T47D (cell line): ENCODE results near the gene IL23A.
A peak's percentile ranks its signal among the peaks of the same experiment; 100 is the strongest.

Experiments
- DNase-seq, 2 experiments: peaks; one replicate each; pipeline versions ENCODE4 v3.0.0 to v3.0.0-alpha.2; 2011 to 2012; ENCODE audit warnings: low read depth in 1 of 2, low spot score in 1 of 2
- JUND ChIP-seq: IDR thresholded peaks from 2 replicates; pipeline ENCODE4 v1.6.1; 2012; ENCODE audit warnings: low read depth
- in situ Hi-C: cut with HindIII; loops from 2 replicates; pipeline ENCODE4 v1.10.0; 2016; ENCODE audit warnings: low sequenced_read_pairs, low pct_unique_long_range_greater_than_20kb

Gene IL23A

GRCh38 chr12:56338308-56339157 lies at the start of gene IL23A:
IL23A (plus strand) TSS chr12:56338884; CDS start chr12:56339045, 161 bp downstream.
- in situ Hi-C loops = no loop called here
- TF ChIP-seq JUND = no peak
- no peak for DNase-seq

GRCh38 chr12:56293795-56294194 lies 44.9 kb upstream of the IL23A start:
- in situ Hi-C loops = no loop called here
- peak in 1 of 2 experiments; percentile 25 for DNase-seq
- TF ChIP-seq JUND = no peak

- DNase-seq = no peak
- in situ Hi-C loops = no loop called here
- TF ChIP-seq JUND = no peak
Observed at GRCh38 chr12:56296295-56296694, 42.4 kb upstream of the IL23A start.

- no peak for DNase-seq
- no peak for TF ChIP-seq JUND
- in situ Hi-C loops = no loop called here
Observed at GRCh38 chr12:56297400-56297799, 41.3 kb upstream of the IL23A start.

GRCh38 chr12:56298828-56299227 lies 39.9 kb upstream of the IL23A start:
- in situ Hi-C loops = no loop called here
- no peak for TF ChIP-seq JUND
- DNase-seq = no peak

GRCh38 chr12:56299308-56299852 lies 39.3 kb upstream of the IL23A start:
- in situ Hi-C loops = no loop called here
- DNase-seq = no peak

GRCh38 chr12:56299853-56300643 lies 38.6 kb upstream of the IL23A start, which contains the start of gene CS:
CS (minus strand) TSS chr12:56300330; CDS start chr12:56300201, 129 bp downstream.
- peak; percentile 85 to 100 for DNase-seq
- TF ChIP-seq JUND = 0 out of 2 replicates have a peak, but pooled peaks have one; percentile 13
- in situ Hi-C loops = no loop called here

More at GRCh38 chr12:56299308-56299852, 39.3 kb upstream of the IL23A start:
- no peak for TF ChIP-seq JUND

- TF ChIP-seq JUND = no peak
- DNase-seq = no peak
- in situ Hi-C loops = no loop called here
Observed at GRCh38 chr12:56300644-56301464, 37.8 kb upstream of the IL23A start.

GRCh38 chr12:56304276-56304675 lies 34.4 kb upstream of the IL23A start:
- TF ChIP-seq JUND = no peak
- DNase-seq = no peak
- in situ Hi-C loops = no loop called here

GRCh38 chr12:56304872-56305590 lies 33.7 kb upstream of the IL23A start:
- no peak for DNase-seq
- TF ChIP-seq JUND = no peak
- in situ Hi-C loops = no loop called here

- in situ Hi-C loops = no loop called here
- no peak for TF ChIP-seq JUND
Observed at GRCh38 chr12:56307221-56307965, 31.3 kb upstream of the IL23A start.

More at GRCh38 chr12:56307221-56307965, 31.3 kb upstream of the IL23A start:
- DNase-seq = no peak
